Endothelial cell of umbilical vein (primary cell): Measurements from ENCODE around the gene OPRM1.
"Not testable (repeated sequence)": the region's sequence is repeated elsewhere in the genome, so short reads cannot be mapped to it uniquely, and the experiment has no call there.

ENCODE experiments used
- CTCF ChIP-seq, 2 donors: IDR thresholded peaks; 1 replicate in 1 of 2; 2 replicates in 1 of 2; pipeline ENCODE4 v1.5.1; 2011; ENCODE audit warnings: low read length in 2 of 2, mild to moderate bottlenecking in 2 of 2, moderate library complexity in 2 of 2, control low read depth in 1 of 2, inconsistent platforms in 1 of 2, low read depth in 1 of 2; ENCODE audit not compliant: insufficient read depth in 1 of 2; ENCODE audit errors: extremely low read depth in 1 of 2
- EZH2 ChIP-seq: IDR thresholded peaks from 2 replicates; pipeline ENCODE4 v1.6.1; 2012; ENCODE audit warnings: borderline replicate concordance, low read depth, mild to moderate bottlenecking, moderate library complexity, low read length, inconsistent platforms; ENCODE audit not compliant: severe bottlenecking
- FOS ChIP-seq: IDR thresholded peaks from 2 replicates; pipeline ENCODE4 v1.6.1; 2011; ENCODE audit warnings: mild to moderate bottlenecking, low read length, moderate library complexity, borderline replicate concordance; ENCODE audit not compliant: insufficient read depth
- JUN ChIP-seq: IDR thresholded peaks from 2 replicates; pipeline ENCODE4 v1.6.1; 2011; ENCODE audit warnings: borderline replicate concordance, low read depth; ENCODE audit not compliant: insufficient read length, insufficient read depth
- MYC ChIP-seq: IDR thresholded peaks from one replicate; pipeline ENCODE4 v1.6.1; 2011; ENCODE audit warnings: mild to moderate bottlenecking, low read depth, low read length
- POLR2A ChIP-seq: IDR thresholded peaks from 2 replicates; pipeline ENCODE4 v1.6.1; 2012; ENCODE audit warnings: low read depth, mild to moderate bottlenecking, control low read depth, low read length
- POLR2AphosphoS5 ChIP-seq: IDR thresholded peaks from 2 replicates; pipeline ENCODE4 v1.6.1; 2012; ENCODE audit warnings: low read depth, mild to moderate bottlenecking, control low read depth, low read length, moderate library complexity; ENCODE audit not compliant: insufficient read depth
- TF ChIP-seq, protein P1 (sequence below): IDR thresholded peaks from 2 replicates; pipeline ENCODE4 v1.6.1; 2011; ENCODE audit not compliant: insufficient read depth, insufficient read length

GRCh38 chr6:154172393-154172792 lies 133.4 kb downstream of the OPRM1 start:
- not testable (repeated sequence) for TF ChIP-seq FOS; MYC; POLR2AphosphoS5; POLR2A; CTCF (IDR thresholded peaks at IDR 0.05; ENCODE audit: extremely low read depth in 1 of 2, insufficient read depth in 1 of 2, low read depth in 1 of 2, low read length in 2 of 2); EZH2; JUN
- TF ChIP-seq, protein P1, sequence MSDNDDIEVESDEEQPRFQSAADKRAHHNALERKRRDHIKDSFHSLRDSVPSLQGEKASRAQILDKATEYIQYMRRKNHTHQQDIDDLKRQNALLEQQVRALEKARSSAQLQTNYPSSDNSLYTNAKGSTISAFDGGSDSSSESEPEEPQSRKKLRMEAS, result not testable (repeated sequence)
